BLaER1 treated with 17β-estradiol and CSF1 and Interleukin-3, amounts not matched to agents 10 nM and 100 nM (cell line): ENCODE data around the gene KCNC1.

ENCODE experiments used
- H3K27ac ChIP-seq, 11 experiments: shearing (Covaris generic); formaldehyde crosslinking; 2 replicates each; pipeline ENCODE4 v1.8.1; 2022
- H3K27me3 ChIP-seq, 11 experiments: shearing (Covaris generic); formaldehyde crosslinking; 2 replicates each; pipeline ENCODE4 v1.8.1; 2022
- H3K36me3 ChIP-seq, 11 experiments: shearing (Covaris generic); formaldehyde crosslinking; 2 replicates each; pipeline ENCODE4 v1.8.1; 2022
- H3K4me1 ChIP-seq, 10 experiments: shearing (Covaris generic); formaldehyde crosslinking; 2 replicates each; pipeline ENCODE4 v1.8.1; 2022
- H3K4me2 ChIP-seq, 11 experiments: shearing (Covaris generic); formaldehyde crosslinking; 2 replicates each; pipeline ENCODE4 v1.8.1; 2022
- H3K4me3 ChIP-seq, 10 experiments: shearing (Covaris generic); formaldehyde crosslinking; 2 replicates each; pipeline ENCODE4 v1.8.1; 2022
- H3K9ac ChIP-seq, 11 experiments: shearing (Covaris generic); formaldehyde crosslinking; 2 replicates each; pipeline ENCODE4 v1.8.1; 2022
- H3K9me3 ChIP-seq, 11 experiments: shearing (Covaris generic); formaldehyde crosslinking; replicated peaks in 1 of 11; 2 replicates each; pipeline ENCODE4 v1.8.1; 2022
- H4K20me1 ChIP-seq, 11 experiments: shearing (Covaris generic); formaldehyde crosslinking; 2 replicates each; pipeline ENCODE4 v1.8.1; 2022
- Cebpa-rat ChIP-seq, 11 experiments: shearing (Covaris generic); IDR thresholded peaks; 2 replicates each; pipeline ENCODE4 v1.8.1; 2022

The KCNC1 gene

DNA sequence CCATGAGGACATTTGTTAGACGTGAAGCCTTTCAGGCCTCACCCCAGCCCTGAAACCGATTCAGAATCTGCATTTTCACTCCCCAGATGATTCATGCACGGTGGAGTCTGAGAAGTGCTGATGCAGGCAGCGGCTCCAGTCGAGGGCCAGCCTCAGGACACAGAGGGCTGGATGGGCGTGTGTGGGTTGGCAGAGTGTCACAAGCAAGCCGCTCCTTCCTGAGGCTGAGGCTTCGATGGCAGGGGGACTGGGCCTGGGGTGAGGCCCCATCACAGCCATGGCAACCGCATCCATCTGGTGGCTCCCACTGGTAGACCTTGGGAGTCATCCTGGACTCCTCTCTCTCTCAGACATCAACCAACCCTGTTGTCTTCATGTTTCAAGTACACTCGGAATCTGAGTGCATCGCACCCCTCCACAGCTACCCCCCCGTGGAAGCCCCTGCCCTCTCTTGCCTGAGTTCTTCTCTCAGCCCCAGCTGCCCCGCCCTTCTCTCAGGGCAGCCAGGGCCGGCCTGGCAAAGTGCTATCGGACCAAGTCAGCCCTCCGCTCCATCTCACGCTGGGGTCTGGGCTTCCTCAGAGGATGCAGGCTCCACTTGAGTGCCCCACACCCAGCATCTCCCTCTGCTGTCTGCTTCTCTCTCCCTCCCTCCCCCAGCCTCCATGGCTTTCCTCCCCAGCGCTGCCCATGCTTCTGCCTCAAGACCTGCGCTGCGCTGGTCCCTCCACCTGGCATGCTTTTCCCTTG, 10.6 kb downstream of the KCNC1 start:
- no peak for TF ChIP-seq Cebpa-rat (IDR thresholded peaks at IDR 0.05)
- Histone ChIP-seq H4K20me1 (peaks cover 0 to 38% (median 0%) of the 10 kb centered on the region in 11 experiments; a peak in 4 of 22 replicates), H3K9ac (no peak overlapping the region), H3K9me3 (no peaks in the 10 kb centered on the region), H3K4me3 (no peak overlapping the region), H3K4me2 (no peak overlapping the region), H3K27me3 (no peaks in the 10 kb centered on the region), H3K36me3 (no peaks in the 10 kb centered on the region), H3K27ac (no peak overlapping the region), H3K4me1 (peaks cover 0 to 11% (median 0%) of the 10 kb centered on the region in 10 experiments; a peak in 7 of 20 replicates)

DNA sequence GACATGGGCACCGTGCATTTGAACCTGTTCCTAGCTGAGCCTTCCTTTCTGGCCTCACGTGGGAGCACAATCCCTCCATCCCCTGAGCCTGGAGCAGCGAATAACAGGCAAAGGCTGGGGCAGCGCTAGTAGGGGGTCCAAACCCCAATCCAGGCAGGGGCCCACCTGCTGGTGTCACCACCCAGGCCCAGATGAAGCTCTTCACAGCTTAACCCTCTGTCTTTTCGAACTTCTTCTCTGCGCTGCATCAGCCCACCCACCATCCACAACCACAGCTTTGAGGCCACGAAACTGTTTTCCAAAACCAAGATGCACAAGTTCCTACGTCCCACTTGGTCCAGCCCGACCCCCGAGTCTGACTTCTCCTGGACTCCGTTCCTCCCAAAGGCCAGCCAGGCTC, 11.5 kb downstream of the KCNC1 start:
- no peak for TF ChIP-seq Cebpa-rat (IDR thresholded peaks at IDR 0.05)
- H3K9ac ChIP-seq: no peak overlapping the region
- H3K36me3 ChIP-seq: no peaks in the 10 kb centered on the region
- H3K27ac ChIP-seq: no peak overlapping the region
- H3K9me3 ChIP-seq: no peaks in the 10 kb centered on the region
- H3K4me3 ChIP-seq: no peak overlapping the region
- H3K4me2 ChIP-seq: no peak overlapping the region
- peaks cover 0 to 18% (median 0%) of the 10 kb centered on the region in 10 experiments; a peak in 9 of 20 replicates for H3K4me1 ChIP-seq
- peaks cover 0 to 30% (median 0%) of the 10 kb centered on the region in 11 experiments; a peak in 3 of 22 replicates for H4K20me1 ChIP-seq
- H3K27me3 ChIP-seq: no peaks in the 10 kb centered on the region

DNA sequence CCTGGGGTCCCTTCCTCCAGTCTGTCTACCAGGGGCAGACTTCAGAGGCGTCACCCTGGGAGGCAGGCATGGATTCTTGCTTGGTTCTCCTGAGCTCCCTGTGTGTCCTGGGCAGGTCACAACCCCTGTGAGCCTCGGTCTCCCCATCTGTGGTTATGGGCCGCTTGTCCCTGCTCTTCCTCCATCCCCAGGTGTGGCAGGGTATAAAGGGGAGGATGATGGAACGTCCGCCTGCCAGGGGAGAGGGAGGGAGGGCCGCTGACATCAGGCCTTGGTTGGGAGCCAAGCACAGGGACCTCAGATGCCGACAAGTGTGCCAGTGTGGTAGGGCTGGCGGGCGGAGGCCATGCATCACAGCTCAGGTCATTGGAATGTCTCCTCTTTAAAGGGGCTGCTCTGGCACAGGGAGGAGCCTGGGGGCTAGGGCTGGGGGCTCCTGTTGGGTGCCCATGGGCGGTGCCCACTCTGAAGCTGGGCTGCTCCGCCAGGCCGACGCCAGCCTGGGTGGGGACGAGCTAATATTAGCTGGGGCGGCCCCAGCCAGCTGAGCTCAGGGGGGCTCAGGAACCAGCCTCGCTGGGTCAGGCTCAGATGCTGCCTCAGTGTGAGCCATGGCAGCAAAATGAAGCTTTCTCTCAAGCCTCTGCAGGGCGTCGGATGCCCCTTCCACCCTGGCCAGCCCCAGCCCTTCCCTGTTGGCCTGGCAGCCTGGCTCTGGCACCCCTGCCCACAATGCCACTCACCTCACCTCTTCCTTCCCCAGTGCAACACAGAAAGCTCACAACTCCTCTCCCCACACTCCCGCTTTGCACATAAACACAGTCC, 12.8 kb downstream of the KCNC1 start:
- H4K20me1 ChIP-seq: peaks cover 0 to 26% (median 0%) of the 10 kb centered on the region in 11 experiments; a peak in 2 of 22 replicates
- no peak overlapping the region for H3K27ac ChIP-seq
- no peak overlapping the region for H3K4me2 ChIP-seq
- TF ChIP-seq Cebpa-rat (IDR thresholded peaks at IDR 0.05): no peak
- no peak overlapping the region for H3K4me3 ChIP-seq
- H3K4me1 ChIP-seq: peaks cover 0 to 30% (median 12%) of the 10 kb centered on the region in 10 experiments; a peak in 17 of 20 replicates
- H3K36me3 ChIP-seq: no peaks in the 10 kb centered on the region
- H3K9ac ChIP-seq: no peak overlapping the region
- no peaks in the 10 kb centered on the region for H3K9me3 ChIP-seq
- H3K27me3 ChIP-seq: no peaks in the 10 kb centered on the region

DNA sequence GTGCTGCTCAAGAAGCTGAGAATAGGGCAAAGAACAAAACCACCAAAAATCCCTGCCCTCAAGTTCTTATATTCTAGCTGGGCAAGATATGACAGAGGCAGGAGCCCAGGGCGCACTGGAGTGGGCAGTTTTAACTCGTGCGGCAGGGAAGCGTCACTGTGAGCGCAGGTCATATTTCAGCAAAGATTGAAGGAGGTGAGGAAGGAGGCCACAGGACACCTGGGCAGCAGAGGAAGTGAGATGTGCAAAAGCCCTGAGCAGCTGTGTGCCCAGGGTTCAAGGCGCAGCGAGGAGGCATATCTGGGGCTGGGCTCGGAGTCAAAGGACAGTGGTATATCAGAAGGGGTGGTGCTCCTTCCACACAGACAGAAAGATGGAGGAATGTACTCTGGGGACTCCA, 13.5 kb downstream of the KCNC1 start:
- H4K20me1 ChIP-seq: peaks cover 0 to 21% (median 0%) of the 10 kb centered on the region in 11 experiments; a peak in 2 of 22 replicates
- TF ChIP-seq Cebpa-rat (IDR thresholded peaks at IDR 0.05): no peak
- no peak overlapping the region for H3K4me3 ChIP-seq
- no peak overlapping the region for H3K27ac ChIP-seq
- H3K27me3 ChIP-seq: no peaks in the 10 kb centered on the region
- no peak overlapping the region for H3K9ac ChIP-seq
- H3K4me1 ChIP-seq: peaks cover 0 to 37% (median 19%) of the 10 kb centered on the region in 10 experiments; a peak in 18 of 20 replicates
- no peaks in the 10 kb centered on the region for H3K36me3 ChIP-seq
- no peaks in the 10 kb centered on the region for H3K9me3 ChIP-seq
- H3K4me2 ChIP-seq: no peak overlapping the region

DNA sequence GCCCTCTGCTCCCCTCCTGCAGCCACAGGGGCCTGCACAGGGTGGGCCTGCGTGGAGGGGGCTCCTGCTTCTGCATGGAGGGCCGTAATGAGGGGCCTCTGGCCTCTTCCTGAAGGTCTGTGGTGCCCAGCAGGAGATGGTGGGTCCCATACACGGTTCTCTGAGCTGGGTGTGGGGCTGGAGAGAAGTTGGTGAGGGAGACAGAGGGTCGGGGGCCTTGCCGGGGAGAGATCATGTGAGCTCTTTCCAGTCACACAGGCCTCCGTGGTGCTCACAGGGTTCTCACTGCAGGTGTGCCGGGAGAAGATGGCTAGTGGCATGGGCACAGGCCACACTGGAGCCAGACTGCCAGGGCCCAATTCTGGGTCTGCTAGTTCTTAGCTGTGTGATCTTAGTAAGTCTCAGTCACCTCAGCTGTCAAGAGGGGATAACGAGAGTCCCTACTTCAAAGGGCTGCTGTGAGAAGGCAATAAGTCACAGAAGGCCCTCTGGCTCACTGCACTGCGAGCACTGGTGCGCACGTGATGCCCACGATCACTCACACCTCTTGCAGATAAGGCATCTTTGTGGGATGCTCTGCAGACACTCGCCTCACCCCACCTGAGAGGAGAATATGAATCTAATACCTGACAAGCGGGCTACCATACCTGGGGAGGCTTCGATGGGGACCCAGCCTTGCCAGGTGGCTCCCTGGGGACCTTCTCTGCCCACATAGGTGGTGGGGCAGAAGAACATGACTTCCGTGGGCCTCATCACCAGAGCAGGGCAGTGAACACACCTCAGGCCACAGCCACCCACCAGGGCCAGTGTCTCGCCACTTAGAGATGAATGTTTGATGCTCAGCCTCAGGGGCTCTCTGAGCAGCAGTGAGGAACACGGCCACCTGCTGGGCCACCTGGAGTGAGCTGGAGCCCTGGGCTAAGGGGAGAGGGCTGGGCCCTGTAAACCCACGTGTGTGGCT, 14.5 kb downstream of the KCNC1 start:
- H3K9ac ChIP-seq: no peak overlapping the region
- peaks cover 0 to 47% (median 28%) of the 10 kb centered on the region in 10 experiments; a peak in 18 of 20 replicates for H3K4me1 ChIP-seq
- no peaks in the 10 kb centered on the region for H3K27me3 ChIP-seq
- no peak for TF ChIP-seq Cebpa-rat (IDR thresholded peaks at IDR 0.05)
- H3K36me3 ChIP-seq: no peaks in the 10 kb centered on the region
- H3K4me2 ChIP-seq: no peak overlapping the region; a peak in 2 of 22 replicates
- no peaks in the 10 kb centered on the region for H3K9me3 ChIP-seq
- no peak overlapping the region for H3K27ac ChIP-seq
- no peak overlapping the region for H3K4me3 ChIP-seq
- peaks cover 0 to 11% (median 0%) of the 10 kb centered on the region in 11 experiments; a peak in 1 of 22 replicates for H4K20me1 ChIP-seq

DNA sequence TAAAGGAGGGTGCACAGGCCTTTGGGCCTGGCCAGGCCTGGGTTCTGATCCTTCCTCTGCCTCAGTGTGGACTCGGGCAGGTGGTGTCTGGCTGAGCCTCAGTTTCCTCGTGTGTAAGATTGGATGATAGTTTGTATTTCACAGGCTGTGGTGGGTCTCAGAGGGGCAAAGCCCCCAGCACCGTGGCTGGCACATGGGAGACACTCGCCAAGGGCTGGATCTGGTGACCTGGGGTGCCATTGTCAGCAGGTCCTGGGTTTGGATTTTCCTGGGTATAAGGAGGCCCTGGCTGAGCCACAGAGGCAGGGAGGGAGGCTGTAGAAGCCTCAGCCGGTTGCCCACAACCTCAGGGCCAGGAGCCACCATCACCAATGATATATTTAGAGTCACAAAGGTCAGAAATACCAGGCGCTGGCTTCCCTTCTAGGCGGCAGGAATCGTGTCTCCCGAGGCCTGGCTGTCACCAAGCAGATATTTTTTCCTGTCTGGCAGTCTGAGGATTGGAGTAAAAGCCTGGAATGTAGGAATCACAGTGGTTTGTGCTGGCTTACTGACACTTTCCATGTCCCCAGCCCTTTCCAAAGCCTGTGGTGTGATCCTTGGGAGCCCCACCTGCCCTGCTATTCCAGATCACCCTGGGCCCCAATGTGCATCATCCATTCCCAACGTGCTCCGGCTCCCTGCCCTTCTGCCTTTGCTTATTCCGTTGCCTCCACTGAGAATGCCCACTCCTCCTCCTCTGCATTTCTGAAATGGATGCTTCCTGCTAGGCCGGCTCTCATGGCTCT, 15.6 kb downstream of the KCNC1 start:
- peak overlapping the region in 2 of 11 experiments; percentile 2 to 40; a peak in 2 of 22 replicates for H3K4me2 ChIP-seq
- H3K27me3 ChIP-seq: no peaks in the 10 kb centered on the region
- no peaks in the 10 kb centered on the region for H3K36me3 ChIP-seq
- H3K9me3 ChIP-seq: peaks cover 0 to 4% (median 0%) of the 10 kb centered on the region in 11 experiments; a peak in 3 of 22 replicates
- peaks cover 0 to 52% (median 29%) of the 10 kb centered on the region in 10 experiments; a peak in 17 of 20 replicates for H3K4me1 ChIP-seq
- no peak for TF ChIP-seq Cebpa-rat (IDR thresholded peaks at IDR 0.05)
- H3K9ac ChIP-seq: no peak overlapping the region
- no peak overlapping the region for H3K4me3 ChIP-seq
- peaks cover 0 to 6% (median 0%) of the 10 kb centered on the region in 11 experiments; a peak in 1 of 22 replicates for H4K20me1 ChIP-seq
- H3K27ac ChIP-seq: no peak overlapping the region

DNA sequence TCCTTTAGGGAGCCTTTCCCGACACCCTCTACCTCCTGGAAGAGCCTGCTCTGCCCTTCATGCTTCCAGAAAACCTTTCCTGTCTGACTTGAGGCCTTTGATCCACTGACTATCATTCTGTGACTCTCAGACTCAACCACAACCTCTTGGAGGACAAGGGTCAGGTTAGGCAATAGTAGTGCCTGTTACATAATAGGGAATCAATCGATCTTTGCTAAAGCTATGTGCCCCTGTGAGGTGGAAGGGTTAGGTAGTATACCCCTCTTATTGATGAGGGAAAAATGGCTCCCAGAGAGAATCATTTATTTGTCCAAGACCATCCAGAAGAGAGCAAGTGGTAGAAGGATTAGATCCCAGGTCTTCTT, 16.2 kb downstream of the KCNC1 start:
- Histone ChIP-seq H3K27me3 (no peaks in the 10 kb centered on the region), H3K4me2 (peak overlapping the region in 2 of 11 experiments; percentile 40 to 92; a peak in 2 of 22 replicates)

More for the DNA sequence above, 16.2 kb downstream of the KCNC1 start:
- Histone ChIP-seq H3K27ac (no peak overlapping the region), H3K36me3 (no peaks in the 10 kb centered on the region), H4K20me1 (peaks cover 0 to 6% (median 0%) of the 10 kb centered on the region in 11 experiments; a peak in 1 of 22 replicates), H3K9ac (no peak overlapping the region), H3K4me3 (no peak overlapping the region), H3K9me3 (peaks cover 0 to 6% (median 0%) of the 10 kb centered on the region in 11 experiments; a peak in 4 of 22 replicates), H3K4me1 (peaks cover 0 to 52% (median 29%) of the 10 kb centered on the region in 10 experiments; a peak in 17 of 20 replicates)
- TF ChIP-seq Cebpa-rat (IDR thresholded peaks at IDR 0.05): no peak
